Smooth muscle cell (in vitro differentiated cells): ENCODE measurements around the gene MRAS. TPM values are rescaled to one million over a fixed set of nuclear protein-coding genes. Genes with fewer than 3 reads are reported as not detected.

Source experiments
- DNase-seq: peaks from one replicate; lab custom pipeline; 2025; ENCODE audit not compliant: unreplicated experiment; lab: John Stamatoyannopoulos, UW
- H2AFZ ChIP-seq: fragments of 200-600 bp; sonication (generic); 2 replicates; pipeline ENCODE4 v1.6.0; 2016; ENCODE audit warnings: antibody characterized with exemption, low read depth, mild to moderate bottlenecking
- H3F3A ChIP-seq: fragments of 200-600 bp; sonication (generic); 2 replicates; pipeline ENCODE4 v1.6.0; 2017; ENCODE audit warnings: antibody characterized with exemption, low read depth
- H3K27ac ChIP-seq: fragments of 200-600 bp; sonication (generic); 2 replicates; pipeline ENCODE4 v1.5.1; 2016; ENCODE audit warnings: low read depth, mild to moderate bottlenecking
- H3K27me3 ChIP-seq: fragments of 200-600 bp; sonication (generic); 2 replicates; pipeline ENCODE4 v1.6.1; 2016; ENCODE audit warnings: low read depth, mild to moderate bottlenecking
- H3K36me3 ChIP-seq: fragments of 200-600 bp; sonication (generic); 2 replicates; pipeline ENCODE4 v1.5.1; 2016; ENCODE audit warnings: low read depth
- H3K4me1 ChIP-seq: fragments of 200-600 bp; sonication (generic); 2 replicates; pipeline ENCODE4 v1.5.1; 2016; ENCODE audit warnings: low read depth
- H3K4me2 ChIP-seq: fragments of 200-600 bp; sonication (generic); 2 replicates; pipeline ENCODE4 v1.6.0; 2016; ENCODE audit warnings: mild to moderate bottlenecking
- H3K4me3 ChIP-seq: fragments of 200-600 bp; sonication (generic); 2 replicates; pipeline ENCODE4 v1.5.1; 2016; ENCODE audit warnings: mild to moderate bottlenecking
- H3K79me2 ChIP-seq: fragments of 200-600 bp; sonication (generic); 2 replicates; pipeline ENCODE4 v1.6.0; 2016; ENCODE audit warnings: low read depth, mild to moderate bottlenecking
- H3K9ac ChIP-seq: fragments of 200-600 bp; sonication (generic); 2 replicates; pipeline ENCODE4 v1.6.0; 2016; ENCODE audit warnings: low read depth
- H3K9me3 ChIP-seq: fragments of 200-600 bp; sonication (generic); replicated peaks from 2 replicates; pipeline ENCODE4 v1.5.1; 2016; ENCODE audit warnings: low read depth
- H4K20me1 ChIP-seq: fragments of 200-600 bp; sonication (generic); 2 replicates; pipeline ENCODE4 v1.6.0; 2016; ENCODE audit warnings: low read depth
- CTCF ChIP-seq: fragments of 200-600 bp; sonication (generic); IDR thresholded peaks from 2 replicates; pipeline ENCODE4 v1.5.1; 2017; ENCODE audit warnings: borderline replicate concordance, mild to moderate bottlenecking, antibody characterized with exemption; ENCODE audit not compliant: insufficient read depth, poor library complexity, severe bottlenecking
- WGBS: methylation state at CpG from one replicate; pipeline ENCODE4 v1.1.7; 2016; ENCODE audit warnings: low lambda C conversion rate; 5-methylcytosine and 5-hydroxymethylcytosine counted together
- polyA plus RNA-seq: library from polyadenylated mRNA; unstranded; fragments of >200 nt; fragmentation: Nextera tagmentation; extraction: Ambion mirVana; gene quantifications from 2 replicates; pipeline ENCODE4 v1.2.1, GENCODE V29; 2016
- total RNA-seq: library from RNA; depleted of rRNA; stranded (reverse); fragments of >200 nt; gene quantifications from 2 replicates; pipeline ENCODE4 v1.2.3, GENCODE V29; 2014

Gene MRAS
- total and polyA plus RNA-seq, 2 experiments from 2014 or later, result 43.0 to 60.5 TPM

- no peak overlapping the region for H3K27ac ChIP-seq
- H3K9ac ChIP-seq, result no peak overlapping the region
- no peak overlapping the region for H2AFZ ChIP-seq
- no peaks in the 10 kb centered on the region for H3K9me3 ChIP-seq
- no peak for DNase-seq
- no peak overlapping the region for H3K4me2 ChIP-seq
- H3K4me1 ChIP-seq, result no peaks in the 10 kb centered on the region
- no peaks in the 10 kb centered on the region for H3K79me2 ChIP-seq
- WGBS, result 82% methylated on average over 9 of the region's 9 CpGs
- H4K20me1 ChIP-seq, result peaks cover 30% of the 10 kb centered on the region
- H3F3A ChIP-seq, result no peaks in the 10 kb centered on the region
- TF ChIP-seq CTCF, result no peak
- H3K36me3 ChIP-seq, result no peaks in the 10 kb centered on the region
- no peak overlapping the region for H3K4me3 ChIP-seq
- H3K27me3 ChIP-seq, result no peaks in the 10 kb centered on the region
Observed at GRCh38 chr3:138371070-138371965, 22.9 kb downstream of the MRAS start.

GRCh38 chr3:138373087-138373735, 24.8 kb downstream of the MRAS start:
- no peak for DNase-seq
- Histone ChIP-seq H3F3A (no peaks in the 10 kb centered on the region), H3K27me3 (no peaks in the 10 kb centered on the region), H3K9me3 (no peaks in the 10 kb centered on the region), H2AFZ (no peak overlapping the region), H3K4me1 (no peaks in the 10 kb centered on the region), H3K9ac (no peak overlapping the region), H3K79me2 (no peaks in the 10 kb centered on the region), H3K36me3 (no peaks in the 10 kb centered on the region), H4K20me1 (peaks cover 16% of the 10 kb centered on the region), H3K4me2 (no peak overlapping the region), H3K4me3 (no peak overlapping the region), H3K27ac (no peak overlapping the region)
- WGBS, result 92% methylated on average over 7 of the region's 7 CpGs
- TF ChIP-seq CTCF, result no peak

- Histone ChIP-seq H4K20me1 (peaks cover 11% of the 10 kb centered on the region), H3K9me3 (no peaks in the 10 kb centered on the region), H3K27me3 (no peaks in the 10 kb centered on the region), H3K4me3 (no peak overlapping the region), H2AFZ (no peak overlapping the region), H3F3A (no peaks in the 10 kb centered on the region), H3K4me1 (no peaks in the 10 kb centered on the region), H3K4me2 (no peak overlapping the region), H3K9ac (no peak overlapping the region), H3K36me3 (no peaks in the 10 kb centered on the region), H3K27ac (no peak overlapping the region), H3K79me2 (no peaks in the 10 kb centered on the region)
- 99% methylated on average over 5 of the region's 5 CpGs for WGBS
- no peak for TF ChIP-seq CTCF
- DNase-seq, result no peak
Observed at GRCh38 chr3:138373736-138374094, 25.3 kb downstream of the MRAS start.
